ENCODE results near the gene FNTB. TPM values are rescaled to one million over a fixed set of nuclear protein-coding genes. Genes with fewer than 3 reads are reported as not detected.

FNTB gene
- total RNA-seq, 1 donor: 12.7 TPM

- Histone ChIP-seq H3K36me3 (ENCODE audit: insufficient read depth, low read length) (peaks cover 9% of the 10 kb centered on the region), H3K4me3 (ENCODE audit: insufficient read depth, low read length) (peak overlapping the region; percentile 89), H4K20me1 (ENCODE audit: insufficient read depth, low read length) (no peaks in the 10 kb centered on the region), H3K27me3 (ENCODE audit: insufficient read depth, low read length) (no peaks in the 10 kb centered on the region), H3K79me2 (ENCODE audit: insufficient read depth, low read length) (peaks cover 52% of the 10 kb centered on the region), H2AFZ (ENCODE audit: low read length) (peak overlapping the region; percentile 38), H3K9me3 (ENCODE audit: low read depth, low read length) (no peaks in the 10 kb centered on the region), H3K27ac (ENCODE audit: low read depth, low read length) (peak overlapping the region; percentile 75), H3K4me2 (ENCODE audit: insufficient read depth, low read length) (peak overlapping the region; percentile 86), H3K4me1 (ENCODE audit: insufficient read depth, low read length) (peaks cover 35% of the 10 kb centered on the region)
- DNase-seq (ENCODE audit: insufficient read length, low spot score, missing footprints): no peak
- no peak for TF ChIP-seq CTCF (IDR thresholded peaks at IDR 0.05; ENCODE audit: extremely low read depth, low read depth, low read length)
Observed at GRCh38 chr14:65101631-65102440, 115.1 kb downstream of the FNTB start.

- H3K27me3 ChIP-seq (ENCODE audit: insufficient read depth, low read length): no peaks in the 10 kb centered on the region
- peaks cover 44% of the 10 kb centered on the region for H3K79me2 ChIP-seq (ENCODE audit: insufficient read depth, low read length)
- H3K27ac ChIP-seq (ENCODE audit: low read depth, low read length): peak within 1 kb of the TSS; percentile 75
- peaks cover 29% of the 10 kb centered on the region for H3K4me1 ChIP-seq (ENCODE audit: insufficient read depth, low read length)
- DNase-seq (ENCODE audit: insufficient read length, low spot score, missing footprints): peak; percentile 98
- no peaks in the 10 kb centered on the region for H3K9me3 ChIP-seq (ENCODE audit: low read depth, low read length)
- no peak for TF ChIP-seq CTCF (IDR thresholded peaks at IDR 0.05; ENCODE audit: extremely low read depth, low read depth, low read length)
- H2AFZ ChIP-seq (ENCODE audit: low read length): peak within 1 kb of the TSS; percentile 92
- H3K36me3 ChIP-seq (ENCODE audit: insufficient read depth, low read length): peaks cover 9% of the 10 kb centered on the region
- peak within 1 kb of the TSS; percentile 90 for H3K4me3 ChIP-seq (ENCODE audit: insufficient read depth, low read length)
- H3K4me2 ChIP-seq (ENCODE audit: insufficient read depth, low read length): peak within 1 kb of the TSS; percentile 92
- no peaks in the 10 kb centered on the region for H4K20me1 ChIP-seq (ENCODE audit: insufficient read depth, low read length)
Observed at GRCh38 chr14:65102441-65103149, 115.9 kb downstream of the FNTB start, which contains the start of gene MAX. TSS of gene MAX (minus strand) at chr14:65102517. CDS start at chr14:65102339, 178 bp downstream.

- Histone ChIP-seq H3K36me3 (ENCODE audit: insufficient read depth, low read length) (peaks cover 3% of the 10 kb centered on the region), H3K4me2 (ENCODE audit: insufficient read depth, low read length) (peak overlapping the region; percentile 92), H3K4me1 (ENCODE audit: insufficient read depth, low read length) (peaks cover 25% of the 10 kb centered on the region), H4K20me1 (ENCODE audit: insufficient read depth, low read length) (no peaks in the 10 kb centered on the region), H3K9me3 (ENCODE audit: low read depth, low read length) (no peaks in the 10 kb centered on the region), H3K27me3 (ENCODE audit: insufficient read depth, low read length) (no peaks in the 10 kb centered on the region), H3K4me3 (ENCODE audit: insufficient read depth, low read length) (peak overlapping the region; percentile 90), H3K27ac (ENCODE audit: low read depth, low read length) (peak overlapping the region; percentile 51), H2AFZ (ENCODE audit: low read length) (peak overlapping the region; percentile 92), H3K79me2 (ENCODE audit: insufficient read depth, low read length) (peaks cover 37% of the 10 kb centered on the region)
- no peak for DNase-seq (ENCODE audit: insufficient read length, low spot score, missing footprints)
- no peak for TF ChIP-seq CTCF (IDR thresholded peaks at IDR 0.05; ENCODE audit: extremely low read depth, low read depth, low read length)
Observed at GRCh38 chr14:65103150-65103760, 116.6 kb downstream of the FNTB start.
